Tibial nerve (tissue), 4 donors: ENCODE data around the gene DCT. TPM values are rescaled to one million over a fixed set of nuclear protein-coding genes. Genes with fewer than 3 reads are reported as not detected.

Source experiments
- DNase-seq, 2 donors: peaks; one replicate each; pipeline ENCODE4 v3.0.0-alpha.2; 2019; ENCODE audit warnings: low spot score in 2 of 2
- H3K27ac ChIP-seq, 4 donors: fragments of 200-600 bp; sonication (generic) in 3 of 4; one replicate each; pipeline ENCODE4 v1.5.1; 2017 to 2019; ENCODE audit warnings: mild to moderate bottlenecking in 1 of 4
- H3K27me3 ChIP-seq, 2 donors: fragments of 200-600 bp; sonication (generic) in 1 of 2; one replicate each; pipeline versions ENCODE4 v1.5.1 to v1.6.0; 2017 to 2019
- H3K36me3 ChIP-seq, 3 donors: fragments of 200-600 bp; sonication (generic); one replicate each; pipeline ENCODE4 v1.5.1; 2018 to 2019
- H3K4me1 ChIP-seq, 4 donors: fragments of 200-600 bp; sonication (generic) in 3 of 4; one replicate each; pipeline ENCODE4 v1.5.1; 2017 to 2019
- H3K4me3 ChIP-seq, 4 donors: fragments of 200-600 bp; sonication (generic) in 3 of 4; one replicate each; pipeline ENCODE4 v1.5.1; 2017 to 2019; ENCODE audit warnings: mild to moderate bottlenecking in 1 of 4, moderate library complexity in 1 of 4
- H3K9me3 ChIP-seq, 4 donors: fragments of 200-600 bp; sonication (generic) in 3 of 4; one replicate each; pipeline ENCODE4 v1.5.1; 2017 to 2019
- EP300 ChIP-seq, 2 donors: sonication (generic); formaldehyde crosslinking; IDR thresholded peaks; one replicate each; pipeline ENCODE4 v1.6.1; 2017; ENCODE audit warnings: antibody characterized with exemption in 2 of 2, mild to moderate bottlenecking in 1 of 2
- POLR2A ChIP-seq, 2 donors: fragments of 450-650 bp; IDR thresholded peaks; one replicate each; pipeline ENCODE4 v1.6.1; 2017; ENCODE audit warnings: antibody characterized with exemption in 2 of 2, mild to moderate bottlenecking in 2 of 2, moderate library complexity in 2 of 2
- WGBS, 2 donors: methylation state at CpG; one replicate each; pipeline ENCODE4 v1.1.5; 2018; 5-methylcytosine and 5-hydroxymethylcytosine counted together
- total RNA-seq, 4 donors: library from RNA; depleted of rRNA; stranded (reverse); fragments of >200 nt; gene quantifications; one replicate each; pipeline ENCODE4 v1.1.0, GENCODE V29; 2016
- TF ChIP-seq, protein P1 (sequence below), 5 experiments: fragments of 200-600 bp in 3 of 5; fragments of 450-650 bp in 2 of 5; sonication (generic) in 3 of 5; IDR thresholded peaks; one replicate each; pipeline ENCODE4 v1.5.1; 2016 to 2019; ENCODE audit warnings: antibody characterized with exemption in 5 of 5, mild to moderate bottlenecking in 3 of 5, moderate library complexity in 2 of 5

Gene DCT
- total RNA-seq, 4 donors from 2014 or later, result 0.30 to 3.9 (median 0.61) TPM

DNA sequence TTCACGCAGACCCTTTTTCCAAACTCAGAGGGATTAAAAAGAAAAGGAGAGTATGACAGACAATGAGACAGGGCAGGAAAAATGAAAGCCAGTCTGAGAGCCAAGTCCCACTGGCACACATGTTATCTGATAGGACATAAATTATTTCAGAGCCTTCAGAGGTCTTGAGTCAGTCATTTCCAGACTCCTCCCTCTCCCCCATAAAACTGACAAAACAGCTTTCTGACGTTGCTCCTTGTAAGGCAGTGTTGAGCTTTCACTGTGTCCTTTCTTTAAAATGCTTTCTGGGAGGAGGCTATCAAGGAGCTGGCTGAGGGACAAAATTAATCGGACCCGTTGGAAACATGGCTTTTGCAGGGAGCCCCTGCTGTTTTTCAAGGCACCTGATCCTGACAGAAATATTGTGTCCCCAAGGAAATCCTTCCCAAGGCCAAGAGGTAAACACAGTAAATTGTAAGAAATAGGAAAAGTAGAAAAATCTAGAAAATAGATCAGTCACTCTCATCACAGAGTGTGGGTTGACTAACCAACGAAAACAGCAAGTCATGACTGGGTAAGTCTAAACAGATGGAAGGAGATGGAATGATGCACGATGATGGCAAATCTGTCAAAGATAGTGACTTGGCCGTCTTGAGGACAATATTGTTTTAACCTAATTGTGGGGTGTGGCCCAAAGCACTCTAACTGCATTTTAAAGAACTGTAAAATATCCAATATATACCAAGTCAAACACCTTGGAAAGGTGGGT is 89.7 kb downstream of the DCT start:
- WGBS, 2 donors, result 66 to 68% methylated on average over 7 of the region's 7 CpGs
- no peaks in the 10 kb centered on the region for H3K36me3 ChIP-seq
- no peaks in the 10 kb centered on the region for H3K9me3 ChIP-seq
- TF ChIP-seq EP300 (IDR thresholded peaks at IDR 0.05), result no peak
- TF ChIP-seq, protein P1, sequence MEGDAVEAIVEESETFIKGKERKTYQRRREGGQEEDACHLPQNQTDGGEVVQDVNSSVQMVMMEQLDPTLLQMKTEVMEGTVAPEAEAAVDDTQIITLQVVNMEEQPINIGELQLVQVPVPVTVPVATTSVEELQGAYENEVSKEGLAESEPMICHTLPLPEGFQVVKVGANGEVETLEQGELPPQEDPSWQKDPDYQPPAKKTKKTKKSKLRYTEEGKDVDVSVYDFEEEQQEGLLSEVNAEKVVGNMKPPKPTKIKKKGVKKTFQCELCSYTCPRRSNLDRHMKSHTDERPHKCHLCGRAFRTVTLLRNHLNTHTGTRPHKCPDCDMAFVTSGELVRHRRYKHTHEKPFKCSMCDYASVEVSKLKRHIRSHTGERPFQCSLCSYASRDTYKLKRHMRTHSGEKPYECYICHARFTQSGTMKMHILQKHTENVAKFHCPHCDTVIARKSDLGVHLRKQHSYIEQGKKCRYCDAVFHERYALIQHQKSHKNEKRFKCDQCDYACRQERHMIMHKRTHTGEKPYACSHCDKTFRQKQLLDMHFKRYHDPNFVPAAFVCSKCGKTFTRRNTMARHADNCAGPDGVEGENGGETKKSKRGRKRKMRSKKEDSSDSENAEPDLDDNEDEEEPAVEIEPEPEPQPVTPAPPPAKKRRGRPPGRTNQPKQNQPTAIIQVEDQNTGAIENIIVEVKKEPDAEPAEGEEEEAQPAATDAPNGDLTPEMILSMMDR (IDR thresholded peaks at IDR 0.05), result no peak
- no peak for TF ChIP-seq POLR2A (IDR thresholded peaks at IDR 0.05)
- H3K27ac ChIP-seq, result no peak overlapping the region
- H3K4me1 ChIP-seq, result no peaks in the 10 kb centered on the region
- H3K27me3 ChIP-seq, result no peaks in the 10 kb centered on the region
- no peak overlapping the region for H3K4me3 ChIP-seq
- no peak for DNase-seq

DNA sequence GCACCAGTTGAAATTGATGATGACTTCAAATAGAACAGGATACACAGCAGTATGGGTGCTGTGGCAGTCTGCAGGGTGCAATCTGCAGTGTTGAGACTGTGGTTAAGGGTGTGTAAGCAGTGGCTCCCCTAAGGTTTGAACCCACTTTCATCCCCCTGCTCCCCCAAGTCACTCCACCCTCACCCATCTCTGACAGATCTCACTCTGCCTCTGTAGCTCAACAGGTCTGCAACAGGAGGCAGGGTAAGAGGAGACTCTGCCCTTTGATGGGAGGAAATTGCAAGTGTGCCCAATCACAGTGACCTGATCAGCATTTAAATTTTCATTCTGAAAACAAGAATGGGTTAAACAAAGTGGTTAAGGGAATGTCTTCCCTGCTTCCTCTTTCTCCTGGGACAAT is 92.4 kb downstream of the DCT start:
- Histone ChIP-seq H3K9me3 (no peaks in the 10 kb centered on the region), H3K4me1 (no peaks in the 10 kb centered on the region), H3K27me3 (no peaks in the 10 kb centered on the region), H3K36me3 (no peaks in the 10 kb centered on the region), H3K4me3 (no peak overlapping the region), H3K27ac (no peak overlapping the region)
- TF ChIP-seq, protein P1 (IDR thresholded peaks at IDR 0.05), result no peak
- no peak for TF ChIP-seq EP300 (IDR thresholded peaks at IDR 0.05)
- no peak for TF ChIP-seq POLR2A (IDR thresholded peaks at IDR 0.05)
- DNase-seq, result no peak

Other genes with a start within 250 kb of the DCT start
- 10 to 100 TPM; 10.2 to 14.2 (median 12.3) TPM for gene TGDS, start 116.5 kb upstream of the DCT start, total RNA-seq
- 1 to 10 TPM; 2.9 to 9.0 (median 5.2) TPM for gene GPR180, start 122.2 kb upstream of the DCT start, total RNA-seq
- gene SOX21, start 232.9 kb upstream of the DCT start, total RNA-seq, result not detected